Stomach smooth muscle (tissue), 2 donors: ENCODE measurements around the gene DKC1.
"Not testable (repeated sequence)": the region's sequence is repeated elsewhere in the genome, so short reads cannot be mapped to it uniquely, and the experiment has no call there.

Source experiments
- H3K27ac ChIP-seq: one replicate; pipeline ENCODE4 v1.7.0; 2013; ENCODE audit warnings: mild to moderate bottlenecking, low read length, inconsistent platforms
- H3K27me3 ChIP-seq, 2 donors: one replicate each; pipeline ENCODE4 v1.7.0; 2013; ENCODE audit warnings: low read length in 2 of 2; ENCODE audit not compliant: insufficient read depth in 2 of 2, control insufficient read depth in 1 of 2
- H3K36me3 ChIP-seq, 2 donors: one replicate each; pipeline ENCODE4 v1.7.0; 2013; ENCODE audit warnings: low read length in 2 of 2; ENCODE audit not compliant: control insufficient read depth in 2 of 2, insufficient read depth in 2 of 2
- H3K4me1 ChIP-seq: one replicate; pipeline ENCODE4 v1.7.0; 2013; ENCODE audit warnings: low read length; ENCODE audit not compliant: control insufficient read depth, insufficient read depth
- H3K4me3 ChIP-seq, 2 donors: one replicate each; pipeline ENCODE4 v1.7.0; 2013; ENCODE audit warnings: low read length in 2 of 2
- H3K9ac ChIP-seq, 2 donors: one replicate each; pipeline ENCODE4 v1.7.0; 2013; ENCODE audit warnings: low read length in 2 of 2, mild to moderate bottlenecking in 1 of 2
- H3K9me3 ChIP-seq, 2 donors: one replicate each; pipeline ENCODE4 v1.7.0; 2013; ENCODE audit warnings: low read length in 2 of 2; ENCODE audit not compliant: control insufficient read depth in 2 of 2
- donor health status: healthy.
- donor health status: Pancreatic carcinoma.

The DKC1 gene

DNA sequence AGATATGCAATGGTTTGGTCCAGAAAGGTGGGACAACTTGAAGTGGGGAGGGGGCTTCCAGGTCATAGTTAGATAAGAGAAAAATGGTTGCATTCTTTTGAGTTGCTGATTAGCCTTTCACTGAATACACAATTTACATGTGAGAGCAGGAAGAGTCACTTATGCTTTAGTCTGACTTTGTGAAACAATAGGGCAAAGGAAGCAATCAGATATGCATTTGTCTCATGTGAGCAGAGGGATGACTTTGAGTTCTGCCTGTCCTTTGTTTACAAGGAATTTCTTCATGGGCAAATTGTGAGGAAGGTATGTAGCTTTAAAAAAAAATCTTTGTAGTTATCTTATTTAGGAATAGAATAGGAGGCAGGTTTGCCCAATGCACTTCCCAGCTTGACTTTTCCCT lies 58.9 kb downstream of the DKC1 start:
- H3K27me3 ChIP-seq, result no peaks in the 10 kb centered on the region
- H3K36me3 ChIP-seq, result no peaks in the 10 kb centered on the region
- H3K4me3 ChIP-seq, result no peak overlapping the region
- H3K27ac ChIP-seq, result no peak overlapping the region
- H3K9ac ChIP-seq, result no peak overlapping the region
- no peaks in the 10 kb centered on the region for H3K9me3 ChIP-seq
- no peaks in the 10 kb centered on the region for H3K4me1 ChIP-seq

DNA sequence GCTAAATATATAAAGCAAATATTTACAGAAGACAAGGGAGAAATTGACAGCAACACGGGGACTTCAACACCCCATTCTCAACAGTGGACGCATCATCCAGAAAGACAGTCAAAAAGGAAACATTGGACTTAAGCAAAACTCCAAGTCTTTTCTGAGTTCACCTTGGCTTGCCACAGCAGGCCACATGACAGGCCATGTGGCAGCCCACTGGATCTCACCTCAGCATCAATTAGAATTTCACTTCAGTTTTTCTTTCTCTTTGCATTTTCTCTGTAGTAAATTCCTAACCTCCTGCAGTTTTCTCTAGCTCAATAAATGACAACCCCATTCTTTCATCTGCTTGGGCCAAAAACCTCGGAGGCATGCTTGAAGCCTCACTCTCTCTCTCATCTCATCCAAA lies 59.4 kb downstream of the DKC1 start:
- H3K27me3 ChIP-seq, result no peaks in the 10 kb centered on the region
- H3K4me1 ChIP-seq, result no peaks in the 10 kb centered on the region

DNA sequence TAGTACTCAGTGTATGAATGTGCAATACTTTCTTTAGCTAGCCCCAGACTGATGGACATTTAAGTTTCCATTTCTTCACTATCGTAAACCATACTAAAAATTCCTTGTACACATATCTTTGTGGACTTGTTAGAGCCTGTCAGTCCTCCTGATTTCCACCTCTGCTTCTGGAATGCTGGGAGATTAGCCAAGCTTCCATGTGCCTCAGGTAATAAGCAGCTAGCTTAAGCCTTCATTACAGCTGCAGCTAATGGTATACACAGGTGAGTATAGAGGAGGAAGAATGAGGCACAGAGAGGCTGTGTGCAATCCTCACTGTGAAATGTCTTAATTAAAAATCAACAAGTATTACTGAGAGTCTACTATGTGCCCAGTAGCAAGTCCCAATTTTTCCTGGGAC lies 62.0 kb downstream of the DKC1 start:
- Histone ChIP-seq H3K27ac (no peak overlapping the region), H3K9me3 (no peaks in the 10 kb centered on the region), H3K36me3 (no peaks in the 10 kb centered on the region), H3K9ac (no peak overlapping the region), H3K4me1 (no peaks in the 10 kb centered on the region), H3K4me3 (no peak overlapping the region), H3K27me3 (no peaks in the 10 kb centered on the region)

More for the DNA sequence above, 59.4 kb downstream of the DKC1 start:
- Histone ChIP-seq H3K36me3 (no peaks in the 10 kb centered on the region), H3K9ac (no peak overlapping the region), H3K27ac (no peak overlapping the region), H3K4me3 (no peak overlapping the region), H3K9me3 (no peaks in the 10 kb centered on the region)

DNA sequence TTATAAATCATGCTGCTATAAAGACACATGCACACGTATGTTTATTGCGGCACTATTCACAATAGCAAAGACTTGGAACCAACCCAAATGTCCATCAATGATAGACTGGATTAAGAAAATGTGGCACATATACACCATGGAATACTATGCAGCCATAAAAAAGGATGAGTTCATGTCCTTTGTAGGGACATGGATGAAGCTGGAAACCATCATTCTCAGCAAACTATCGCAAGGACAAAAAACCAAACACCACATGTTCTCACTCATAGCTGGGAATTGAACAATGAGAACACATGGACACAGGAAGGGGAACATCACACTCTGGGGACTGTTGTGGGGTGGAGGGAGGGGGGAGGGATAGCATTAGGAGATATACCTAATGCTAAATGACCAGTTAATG lies 62.9 kb downstream of the DKC1 start:
- H3K9ac ChIP-seq, H3K4me1 ChIP-seq, H3K36me3 ChIP-seq, H3K27ac ChIP-seq, H3K9me3 ChIP-seq, H3K4me3 ChIP-seq, H3K27me3 ChIP-seq: not testable (repeated sequence)
